Measurements from ENCODE around the gene TFDP1.

Gene TFDP1

GRCh38 chr13:113666951-113667701 is 82.6 kb downstream of the TFDP1 start, which contains the start of gene GRK1:
GRK1 (plus strand) TSS chr13:113667219; CDS start chr13:113667387, 168 bp downstream.
- no peak for DNase-seq (ENCODE audit: low read depth)
- no peak within 1 kb of the TSS for H3K4me3 ChIP-seq (ENCODE audit: low read depth, low read length)
- no peak for TF ChIP-seq CTCF (IDR thresholded peaks at IDR 0.05; ENCODE audit: insufficient read depth, low read depth, low read length, missing control alignments)

GRCh38 chr13:113667771-113668490 is 83.4 kb downstream of the TFDP1 start:
- TF ChIP-seq CTCF (IDR thresholded peaks at IDR 0.05; ENCODE audit: insufficient read depth, low read depth, low read length, missing control alignments), result no peak
- DNase-seq (ENCODE audit: low read depth), result no peak

GRCh38 chr13:113668491-113668971 is 84.0 kb downstream of the TFDP1 start:
- H3K4me3 ChIP-seq (ENCODE audit: low read depth, low read length), result no peak overlapping the region
- DNase-seq (ENCODE audit: low read depth), result no peak
- no peak for TF ChIP-seq CTCF (IDR thresholded peaks at IDR 0.05; ENCODE audit: insufficient read depth, low read depth, low read length, missing control alignments)

More at GRCh38 chr13:113667771-113668490, 83.4 kb downstream of the TFDP1 start:
- H3K4me3 ChIP-seq (ENCODE audit: low read depth, low read length), result no peak overlapping the region

- H3K4me3 ChIP-seq (ENCODE audit: low read depth, low read length), result no peak overlapping the region
- TF ChIP-seq CTCF (IDR thresholded peaks at IDR 0.05; ENCODE audit: insufficient read depth, low read depth, low read length, missing control alignments), result no peak
- DNase-seq (ENCODE audit: low read depth), result no peak
Measured at GRCh38 chr13:113669231-113669754, 84.7 kb downstream of the TFDP1 start.

GRCh38 chr13:113669755-113670341 is 85.3 kb downstream of the TFDP1 start:
- DNase-seq (ENCODE audit: low read depth), result no peak
- no peak for TF ChIP-seq CTCF (IDR thresholded peaks at IDR 0.05; ENCODE audit: insufficient read depth, low read depth, low read length, missing control alignments)
- no peak overlapping the region for H3K4me3 ChIP-seq (ENCODE audit: low read depth, low read length)

- DNase-seq (ENCODE audit: low read depth), result no peak
- no peak for TF ChIP-seq CTCF (IDR thresholded peaks at IDR 0.05; ENCODE audit: insufficient read depth, low read depth, low read length, missing control alignments)
Measured at GRCh38 chr13:113670541-113670940, 86.0 kb downstream of the TFDP1 start.

More at GRCh38 chr13:113670541-113670940, 86.0 kb downstream of the TFDP1 start:
- H3K4me3 ChIP-seq (ENCODE audit: low read depth, low read length), result no peak overlapping the region

Data from GM12865 (cell line).